H1 (cell line): ENCODE results near the gene DUOXA1. TPM values are rescaled to one million over a fixed set of nuclear protein-coding genes. Genes with fewer than 3 reads are reported as not detected.

ENCODE experiments used
- CTCF ChIA-PET: fragments of 300-600 bp; sonication (Branson Sonifier 250); formaldehyde crosslinking; loops from one replicate; lab custom pipeline; 2021; ENCODE audit not compliant: partially characterized antibody; lab: Charles Lee
- POLR2A ChIA-PET: fragments of 300-600 bp; sonication (Branson Sonifier 250); formaldehyde crosslinking; loops from one replicate; lab custom pipeline; 2021; ENCODE audit warnings: inconsistent platforms; ENCODE audit not compliant: partially characterized antibody; lab: Charles Lee
- DNase-seq, 2 experiments: peaks; one replicate each; pipeline versions ENCODE4 v3.0.0 to v3.0.0-alpha.2; 2010 to 2022; ENCODE audit warnings: low spot score in 2 of 2, low read depth in 1 of 2, mixed read lengths in 1 of 2
- FAIRE-seq: peaks from 2 replicates; lab custom pipeline; 2011; peaks lifted over from hg19 to GRCh38; lab: Jason Lieb, UNC
- H2AFZ ChIP-seq: 2 replicates; pipeline ENCODE4 v1.8.1; 2012; ENCODE audit warnings: low read length, inconsistent platforms
- H2AK5ac ChIP-seq: 2 replicates; pipeline ENCODE4 v1.6.1; 2013; ENCODE audit warnings: low read depth, low read length
- H2BK120ac ChIP-seq: replicated peaks from 2 replicates; pipeline ENCODE3; 2013; ENCODE audit warnings: low read depth, low read length, inconsistent platforms
- H2BK12ac ChIP-seq: 2 replicates; pipeline ENCODE4 v1.6.1; 2013; ENCODE audit warnings: low read depth, low read length
- H2BK15ac ChIP-seq: 2 replicates; pipeline ENCODE4 v1.6.1; 2013; ENCODE audit warnings: low read length
- H2BK20ac ChIP-seq: 2 replicates; pipeline ENCODE4 v1.6.1; 2013; ENCODE audit warnings: low read length
- H2BK5ac ChIP-seq: 2 replicates; pipeline ENCODE4 v1.6.1; 2013; ENCODE audit warnings: low read depth, low read length
- H3K14ac ChIP-seq: 2 replicates; pipeline ENCODE4 v1.6.1; 2013; ENCODE audit warnings: inconsistent platforms; ENCODE audit not compliant: insufficient read length
- H3K18ac ChIP-seq: 2 replicates; pipeline ENCODE4 v1.6.1; 2013; ENCODE audit warnings: low read length; ENCODE audit errors: extremely low read depth
- H3K23ac ChIP-seq: 2 replicates; pipeline ENCODE4 v1.6.1; 2013; ENCODE audit warnings: inconsistent platforms; ENCODE audit not compliant: insufficient read length
- H3K23me2 ChIP-seq: 2 replicates; pipeline ENCODE4 v1.6.1; 2013; ENCODE audit warnings: low read depth, low read length
- H3K27ac ChIP-seq: 2 replicates; pipeline ENCODE4 v1.6.1; 2011; ENCODE audit warnings: low read depth, low read length, inconsistent platforms
- H3K27me3 ChIP-seq, 4 experiments: replicated peaks in 1 of 4; 1 replicate in 1 of 4; 2 replicates in 3 of 4; pipeline versions ENCODE4 v1.6.1 to v1.8.1; 2011 to 2013; ENCODE audit warnings: low read length in 3 of 4, mild to moderate bottlenecking in 3 of 4, inconsistent platforms in 2 of 4, mixed read lengths in 2 of 4, moderate library complexity in 1 of 4; ENCODE audit not compliant: control insufficient read depth in 3 of 4, insufficient read depth in 3 of 4; ENCODE audit errors: extremely low read depth in 1 of 4
- H3K36me3 ChIP-seq, 4 experiments: 2 replicates each; pipeline versions ENCODE4 v1.6.1 to v1.8.1; 2011 to 2013; ENCODE audit warnings: mild to moderate bottlenecking in 4 of 4, low read length in 3 of 4, moderate library complexity in 2 of 4, control low read depth in 1 of 4, inconsistent platforms in 1 of 4; ENCODE audit not compliant: insufficient read depth in 4 of 4, control insufficient read depth in 2 of 4
- H3K4ac ChIP-seq: replicated peaks from 2 replicates; pipeline ENCODE3; 2013; ENCODE audit warnings: low read length, low read depth, mixed read lengths, inconsistent platforms; ENCODE audit not compliant: insufficient read length
- H3K4me1 ChIP-seq, 4 experiments: replicated peaks in 1 of 4; 1 replicate in 1 of 4; 2 replicates in 3 of 4; pipeline versions ENCODE4 v1.6.1 to v1.8.1; 2011 to 2013; ENCODE audit warnings: low read length in 3 of 4, inconsistent platforms in 2 of 4, mixed read lengths in 1 of 4; ENCODE audit not compliant: insufficient read depth in 4 of 4, control insufficient read depth in 3 of 4
- H3K4me2 ChIP-seq, 2 experiments: 2 replicates each; pipeline versions ENCODE4 v1.6.1 to v1.8.1; 2011 to 2013; ENCODE audit warnings: low read depth in 2 of 2, low read length in 2 of 2, control low read depth in 1 of 2, inconsistent platforms in 1 of 2, mild to moderate bottlenecking in 1 of 2; ENCODE audit not compliant: insufficient read depth in 1 of 2
- H3K4me3 ChIP-seq, 4 experiments: fragments of 200-600, 300-600 bp in 1 of 4; sonication (generic), shearing (Covaris generic), sonication (Bioruptor Twin) in 1 of 4; 2 replicates each; pipeline versions ENCODE4 v1.5.1 to v1.8.1; 2011 to 2016; ENCODE audit warnings: low read length in 4 of 4, low read depth in 3 of 4, control low read depth in 2 of 4, inconsistent platforms in 2 of 4, mild to moderate bottlenecking in 2 of 4, mixed read lengths in 1 of 4, moderate library complexity in 1 of 4; ENCODE audit not compliant: insufficient read depth in 2 of 4; ENCODE audit errors: extremely low read depth in 1 of 4
- H3K56ac ChIP-seq: replicated peaks from 2 replicates; pipeline ENCODE3; 2013; ENCODE audit warnings: low read depth, mild to moderate bottlenecking, mixed read lengths, low read length, inconsistent platforms; ENCODE audit not compliant: insufficient read length
- H3K79me1 ChIP-seq: 2 replicates; pipeline ENCODE4 v1.6.1; 2013; ENCODE audit warnings: low read depth, low read length, control low read depth
- H3K79me2 ChIP-seq, 2 experiments: 2 replicates each; pipeline versions ENCODE4 v1.6.1 to v1.8.1; 2012 to 2013; ENCODE audit warnings: low read length in 2 of 2, mild to moderate bottlenecking in 2 of 2, inconsistent platforms in 1 of 2; ENCODE audit not compliant: insufficient read depth in 2 of 2, control insufficient read depth in 1 of 2
- H3K9ac ChIP-seq, 4 experiments: replicated peaks in 1 of 4; 1 replicate in 1 of 4; 2 replicates in 3 of 4; pipeline versions ENCODE4 v1.6.1 to v1.8.1; 2011 to 2013; ENCODE audit warnings: low read depth in 3 of 4, low read length in 3 of 4, control low read depth in 2 of 4, mild to moderate bottlenecking in 2 of 4, moderate library complexity in 2 of 4, inconsistent platforms in 1 of 4; ENCODE audit errors: extremely low read depth in 1 of 4
- H3K9me3 ChIP-seq, 2 experiments: 2 replicates each; pipeline versions ENCODE4 v1.6.1 to v1.8.1; 2012 to 2013; ENCODE audit warnings: mild to moderate bottlenecking in 2 of 2, moderate library complexity in 2 of 2, control low read depth in 1 of 2, inconsistent platforms in 1 of 2, low read depth in 1 of 2, low read length in 1 of 2, mixed read lengths in 1 of 2; ENCODE audit not compliant: insufficient read depth in 2 of 2
- H4K20me1 ChIP-seq, 2 experiments: replicated peaks in 1 of 2; 2 replicates each; pipeline versions ENCODE3 to v1.8.1; 2011 to 2013; ENCODE audit warnings: inconsistent platforms in 2 of 2, low read length in 2 of 2, mild to moderate bottlenecking in 1 of 2; ENCODE audit not compliant: insufficient read depth in 2 of 2, control insufficient read depth in 1 of 2
- H4K5ac ChIP-seq: 2 replicates; pipeline ENCODE4 v1.6.1; 2013; ENCODE audit warnings: low read length, low read depth, mixed read lengths, inconsistent platforms; ENCODE audit not compliant: insufficient read length
- H4K8ac ChIP-seq: 2 replicates; pipeline ENCODE4 v1.8.0; 2013; ENCODE audit warnings: mild to moderate bottlenecking, moderate library complexity, low read length, inconsistent platforms; ENCODE audit not compliant: insufficient read depth; ENCODE audit errors: extremely low read depth
- H4K91ac ChIP-seq: replicated peaks from 2 replicates; pipeline ENCODE3; 2013; ENCODE audit warnings: low read length, mixed read lengths, inconsistent platforms; ENCODE audit not compliant: insufficient read length
- RNF2 ChIP-seq: fragments of 200-900, 300-1000 bp; sonication (generic); IDR thresholded peaks from 2 replicates; pipeline ENCODE4 v1.7.1; 2016; ENCODE audit warnings: borderline replicate concordance, low read depth, mild to moderate bottlenecking, antibody characterized with exemption, low read length; ENCODE audit not compliant: poor library complexity, severe bottlenecking; ENCODE audit errors: missing control alignments
- WGBS, 2 experiments: shearing (Covaris generic) in 1 of 2; methylation state at CpG; one replicate each; pipeline versions ENCODE4 v1.1.6 to v1.1.7; 2013 to 2015; ENCODE audit warnings: low lambda C conversion rate in 2 of 2, mixed read lengths in 2 of 2, inconsistent platforms in 1 of 2, low coverage in 1 of 2, missing lambda C conversion rate in 1 of 2; ENCODE audit not compliant: insufficient replicate concordance in 2 of 2, insufficient coverage in 1 of 2, insufficient read length in 1 of 2; ENCODE audit errors: extremely low coverage in 1 of 2, missing lambda C conversion rate in 1 of 2; 5-methylcytosine and 5-hydroxymethylcytosine counted together
- polyA plus RNA-seq, 7 experiments: library from polyadenylated mRNA; depleted of rRNA in 3 of 7; stranded (reverse) in 5 of 7; unstranded in 2 of 7; fragments of >200 nt in 5 of 7; fragments of 200-250 nt in 2 of 7; gene quantifications; 1 replicate in 5 of 7; 2 replicates in 1 of 7; 4 replicates in 1 of 7; pipeline versions ENCODE4 v1.2.1 to v1.2.3, GENCODE V29; 2011 to 2013; ENCODE audit warnings: missing spikeins in 2 of 7, mixed read lengths in 2 of 7
- total RNA-seq: library from RNA; stranded (reverse); fragmentation: NEBNext Ultra II Directional; extraction: Animal tissue kit (Norgen Biotek cat#: 25700); gene quantifications from 2 replicates; pipeline ENCODE4 v1.2.1, GENCODE V29; 2021

DUOXA1 gene
- total and polyA plus RNA-seq, 2 of the 8 experiments (the other 6 are each of a cell fraction or from before 2014, with no cell fraction given): 0.18 TPM; not detected in 1

DNA sequence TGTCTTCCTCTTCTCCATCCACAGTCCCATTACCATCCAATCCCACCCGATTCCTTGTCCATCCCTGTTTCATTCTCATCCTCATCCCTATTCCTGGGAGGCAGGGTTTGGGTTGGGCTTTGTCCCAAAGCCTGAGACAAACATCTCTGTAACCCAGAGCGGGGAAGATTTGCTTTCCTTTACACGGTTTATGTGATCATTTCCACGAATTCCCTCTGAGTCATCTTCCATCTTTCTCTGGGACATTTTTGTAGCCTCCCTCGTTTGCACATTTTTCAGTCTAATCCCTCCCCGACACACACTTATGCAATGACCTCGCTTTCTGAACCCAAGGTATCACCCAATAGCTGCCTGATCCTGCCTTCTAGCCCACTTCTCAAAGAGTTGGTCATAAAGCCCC lies 38.5 kb downstream of the DUOXA1 start:
- no peak overlapping the region for H3K4me2 ChIP-seq
- no peak overlapping the region for H2BK20ac ChIP-seq
- H3K4me3 ChIP-seq: no peak overlapping the region
- FAIRE-seq: no peak
- H2BK15ac ChIP-seq: no peak overlapping the region
- no peak overlapping the region for H3K27ac ChIP-seq
- H3K23ac ChIP-seq: no peak overlapping the region
- no peaks in the 10 kb centered on the region for H3K79me1 ChIP-seq
- no peak for DNase-seq
- H3K14ac ChIP-seq: no peak overlapping the region
- H3K56ac ChIP-seq: no peak overlapping the region
- H4K8ac ChIP-seq: no peak overlapping the region
- no peak overlapping the region for H3K4ac ChIP-seq
- H2AK5ac ChIP-seq: no peak overlapping the region
- H3K23me2 ChIP-seq: no peaks in the 10 kb centered on the region
- no peaks in the 10 kb centered on the region; a peak in 1 of 7 replicates for H3K4me1 ChIP-seq
- no peak overlapping the region for H2BK12ac ChIP-seq
- H3K27me3 ChIP-seq: no peaks in the 10 kb centered on the region
- no peaks in the 10 kb centered on the region for H3K36me3 ChIP-seq
- H2BK5ac ChIP-seq: no peak overlapping the region
- H3K9ac ChIP-seq: no peak overlapping the region
- H4K91ac ChIP-seq: no peak overlapping the region
- no peak overlapping the region for H2AFZ ChIP-seq
- no peaks in the 10 kb centered on the region for H3K79me2 ChIP-seq
- H3K9me3 ChIP-seq: no peaks in the 10 kb centered on the region
- no peak overlapping the region for H4K5ac ChIP-seq
- CTCF ChIA-PET: no interaction called here
- H3K18ac ChIP-seq: no peak overlapping the region
- H2BK120ac ChIP-seq: no peak overlapping the region
- 79% methylated on average over 7 of the region's 7 CpGs; no CpG with 5 or more reads in 1 of the 2 experiments for WGBS, 2 experiments
- POLR2A ChIA-PET: no interaction called here
- no peaks in the 10 kb centered on the region for H4K20me1 ChIP-seq
- no peak for TF ChIP-seq RNF2
